DLD1 (cell line): Measurements from ENCODE around the gene FBLN1.

Experiments used
- in situ Hi-C: cut with HindIII; loops from 2 replicates; pipeline ENCODE4 v1.10.0; 2017; ENCODE audit warnings: low sequenced_read_pairs

FBLN1 gene

GRCh38 chr22:45564349-45565030 lies 61.8 kb downstream of the FBLN1 start:
- in situ Hi-C loops: no loop called here

DNA sequence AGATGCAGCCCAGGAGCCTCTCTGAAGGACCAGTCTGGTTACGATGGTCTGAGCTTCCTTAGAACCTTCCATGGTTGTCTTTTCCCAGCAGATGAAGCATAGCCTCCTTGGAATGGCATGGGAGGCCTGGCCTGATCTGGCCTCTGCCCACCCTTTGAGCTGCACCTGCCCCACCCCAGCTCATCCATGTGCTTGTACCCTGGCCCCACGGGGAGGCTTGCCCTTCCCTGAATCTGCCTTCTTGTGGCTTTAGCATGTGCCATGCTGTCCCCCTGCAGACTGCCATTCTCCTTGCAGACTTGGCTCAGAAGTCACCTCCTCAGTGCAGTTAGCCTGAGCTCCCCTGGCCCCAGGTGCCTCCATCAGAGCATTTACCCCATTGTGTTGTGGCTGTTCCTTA lies 62.5 kb downstream of the FBLN1 start:
- in situ Hi-C loops: no loop called here

GRCh38 chr22:45565973-45566372 lies 63.3 kb downstream of the FBLN1 start:
- in situ Hi-C loops: no loop called here

DNA sequence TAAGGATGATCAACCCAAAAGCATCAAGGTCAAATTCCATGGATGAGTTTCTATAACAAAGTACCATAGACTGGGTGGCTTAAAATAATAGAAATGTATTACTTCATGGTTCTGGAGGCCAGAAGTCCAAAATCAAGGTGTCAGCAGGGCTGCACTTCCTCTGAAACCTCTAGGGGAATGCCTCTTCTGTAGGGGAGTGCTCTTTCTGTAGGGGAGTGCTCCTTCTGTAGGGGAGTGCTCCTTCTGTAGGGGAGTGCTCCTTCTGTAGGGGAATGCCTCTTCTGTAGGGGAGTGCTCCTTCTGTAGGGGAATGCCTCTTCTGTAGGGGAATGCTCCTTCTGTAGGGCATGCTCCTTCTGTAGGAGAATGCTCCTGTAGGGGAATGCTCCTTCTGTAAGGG lies 65.5 kb downstream of the FBLN1 start:
- in situ Hi-C loops: no loop called here

GRCh38 chr22:45571089-45571488 lies 68.4 kb downstream of the FBLN1 start:
- in situ Hi-C loops: no loop called here

DNA sequence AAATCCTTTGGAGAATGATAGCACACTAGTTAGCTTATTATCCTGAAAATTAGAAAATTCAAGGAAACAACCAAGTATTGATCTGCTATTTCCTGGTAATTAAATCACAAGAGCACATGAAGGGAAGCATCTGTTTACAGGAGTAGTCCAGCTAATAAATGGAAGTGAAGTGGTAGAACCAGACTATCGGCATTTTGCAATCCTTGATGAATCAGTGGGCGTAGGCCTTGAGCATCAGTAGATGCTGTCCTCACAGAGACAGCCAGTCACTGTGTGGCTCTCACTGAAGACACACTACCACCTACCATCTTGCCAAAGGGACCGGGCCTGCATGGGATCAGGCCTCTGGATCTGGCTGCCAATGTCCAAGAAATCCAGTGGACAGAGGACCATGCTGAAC lies 69.8 kb downstream of the FBLN1 start:
- in situ Hi-C loops: no loop called here

- in situ Hi-C loops: no loop called here
Observed at GRCh38 chr22:45574069-45574703, 71.5 kb downstream of the FBLN1 start.

DNA sequence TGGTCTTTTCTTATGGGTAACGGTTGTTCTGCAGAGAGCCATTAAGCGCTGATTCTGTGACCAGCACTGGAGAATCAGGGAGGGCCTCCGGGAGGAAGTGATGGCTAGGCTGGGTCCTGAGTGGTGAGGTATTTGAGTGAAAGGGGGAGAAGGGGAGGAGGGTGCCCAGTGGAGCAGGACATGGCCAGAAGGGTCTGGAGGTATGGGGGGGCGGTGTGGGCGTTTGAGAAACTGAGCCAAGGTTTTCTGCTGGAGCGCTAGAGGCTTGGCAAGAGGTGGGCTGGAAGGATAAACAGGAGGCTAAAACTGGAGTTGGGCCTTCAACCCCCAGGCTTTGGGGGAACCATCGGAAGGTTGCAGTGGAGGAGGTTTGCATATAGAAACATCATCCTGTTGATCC lies 72.5 kb downstream of the FBLN1 start:
- in situ Hi-C loops: no loop called here

DNA sequence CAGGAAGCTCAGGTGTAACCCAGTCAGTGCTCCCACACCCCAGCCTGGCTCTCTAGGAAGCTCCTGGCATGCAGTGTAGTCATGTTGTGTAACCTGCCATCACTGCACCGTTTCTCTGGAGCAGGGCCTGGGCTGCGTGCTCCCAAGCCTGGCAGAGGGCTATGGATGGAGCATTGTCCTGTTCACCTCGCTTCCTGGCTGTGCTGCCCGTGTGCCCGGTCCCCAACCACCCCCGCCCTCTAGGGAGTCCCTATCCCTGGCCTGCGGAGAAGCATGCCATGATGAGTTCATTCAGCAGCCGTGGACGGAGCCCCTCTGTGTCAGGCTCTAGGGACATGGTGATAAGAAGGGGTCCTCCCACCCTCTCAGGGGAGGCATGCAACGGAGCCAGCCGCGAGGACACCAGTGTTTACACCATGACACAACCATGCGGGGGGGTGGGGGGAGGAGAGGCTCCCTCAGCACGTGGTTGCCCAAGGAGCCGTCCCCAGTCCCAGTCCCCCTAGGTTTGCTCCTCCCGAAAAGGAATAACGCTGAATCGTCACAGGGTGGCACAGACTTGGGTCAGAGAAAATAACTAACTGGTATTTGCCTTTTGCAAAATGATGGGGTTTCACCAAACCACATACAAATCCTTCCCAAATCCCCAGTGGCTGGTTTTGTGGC lies 73.1 kb downstream of the FBLN1 start:
- in situ Hi-C loops: no loop called here

GRCh38 chr22:45576273-45576625 lies 73.6 kb downstream of the FBLN1 start:
- in situ Hi-C loops: no loop called here

- in situ Hi-C loops: no loop called here
Observed at GRCh38 chr22:45576730-45577464, 74.2 kb downstream of the FBLN1 start.

- in situ Hi-C loops: no loop called here
Observed at GRCh38 chr22:45577746-45578523, 75.3 kb downstream of the FBLN1 start.

GRCh38 chr22:45578524-45579147 lies 76.0 kb downstream of the FBLN1 start:
- in situ Hi-C loops: no loop called here

GRCh38 chr22:45579306-45579705 lies 76.6 kb downstream of the FBLN1 start:
- in situ Hi-C loops: no loop called here

DNA sequence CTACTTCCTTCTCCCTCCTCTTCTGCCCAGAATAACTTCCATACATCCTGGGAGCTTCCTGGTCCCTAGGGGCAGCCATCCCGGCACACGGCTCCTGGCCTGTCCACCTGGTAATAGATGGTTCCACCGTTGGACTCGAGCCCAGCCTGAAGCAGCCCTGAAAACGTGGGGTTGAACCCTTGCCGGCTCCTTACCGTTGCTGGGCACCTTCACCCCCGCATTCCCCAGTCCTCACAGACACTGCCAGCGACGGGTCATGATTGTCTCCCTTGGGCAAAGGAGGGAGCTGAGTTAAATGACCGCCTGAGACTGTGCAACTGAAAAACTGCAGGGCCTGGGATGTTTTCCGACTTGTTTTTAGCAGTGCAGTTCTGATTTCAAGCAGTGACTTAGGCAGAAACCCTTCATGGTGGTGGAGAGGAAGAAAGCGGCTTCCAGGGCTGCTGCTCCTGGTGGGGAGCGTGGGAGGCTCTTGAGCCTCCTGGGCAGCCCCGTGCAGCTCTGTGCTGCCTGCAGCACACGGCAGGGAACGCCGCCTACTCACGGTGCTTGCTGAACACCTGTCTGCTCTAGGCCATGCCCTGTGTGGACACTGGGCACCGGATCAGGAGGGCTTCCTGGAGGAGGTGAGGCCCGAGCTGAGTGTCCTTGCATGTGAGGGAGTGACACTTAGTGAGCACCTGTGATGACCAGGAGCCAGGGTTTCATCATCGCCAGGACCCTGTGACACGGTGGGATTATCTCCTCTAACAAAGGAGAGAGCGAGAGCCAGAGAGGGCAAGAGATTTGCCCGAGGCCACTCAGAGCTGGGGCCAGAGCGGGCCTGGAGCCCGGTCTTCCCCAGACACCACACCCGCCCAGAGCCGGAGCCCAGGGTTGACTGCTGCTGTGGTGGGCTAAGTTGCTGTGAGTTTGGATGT lies 77.4 kb downstream of the FBLN1 start:
- in situ Hi-C loops: no loop called here

DNA sequence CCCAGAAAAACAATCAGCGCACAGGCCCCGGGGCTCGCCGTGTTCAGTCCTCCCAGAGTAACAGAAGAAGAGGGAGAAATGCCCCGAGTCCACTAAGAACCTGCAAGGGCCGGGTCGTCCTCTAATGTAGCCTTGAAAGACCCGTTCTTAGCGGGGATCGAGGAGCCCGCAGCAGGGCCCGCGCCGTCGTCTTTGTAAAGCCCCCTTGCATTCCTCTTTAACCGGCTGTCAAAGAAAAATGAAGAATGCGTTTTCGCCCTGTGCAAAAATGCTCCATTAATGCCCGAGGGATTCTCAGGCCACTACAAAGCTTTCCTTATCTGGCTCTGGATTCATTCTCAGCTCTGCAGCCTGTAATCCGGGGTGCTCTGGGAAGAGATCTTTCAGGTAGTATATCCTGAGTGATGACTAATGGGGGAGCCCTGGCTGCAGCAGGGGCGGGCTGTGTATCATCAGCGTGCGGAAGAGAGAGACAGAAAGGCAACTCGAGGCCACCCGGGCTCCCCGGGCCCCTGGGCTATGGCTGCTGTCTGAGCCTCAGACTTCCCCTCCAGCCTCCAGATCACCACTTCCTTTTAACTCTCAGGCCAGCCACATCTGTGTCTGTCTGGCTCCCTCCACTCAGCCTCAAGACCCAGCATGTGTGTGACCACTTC lies 78.2 kb downstream of the FBLN1 start:
- in situ Hi-C loops: no loop called here

GRCh38 chr22:45581549-45582080 lies 78.9 kb downstream of the FBLN1 start:
- in situ Hi-C loops: no loop called here

GRCh38 chr22:45582236-45582954 lies 79.7 kb downstream of the FBLN1 start:
- in situ Hi-C loops: no loop called here
